ENCODE results near the gene HAGHL. TPM values are rescaled to one million over a fixed set of nuclear protein-coding genes. Genes with fewer than 3 reads are reported as not detected.
"Not testable (repeated sequence)": the region's sequence is repeated elsewhere in the genome, so short reads cannot be mapped to it uniquely, and the experiment has no call there.

Gene HAGHL
- total RNA-seq, 4 donors from 2014 or later = 1.7 to 5.7 (median 4.8) TPM; not detected in 1

- WGBS, 2 donors = 60% methylated on average over 1 of the region's 10 CpGs
- DNase-seq = no peak
- Histone ChIP-seq H3K27ac (peak overlapping the region in 1 of 4 donors; percentile 5), H3K4me1 (peaks cover 61 to 85% (median 64%) of the 10 kb centered on the region in 3 donors), H3K4me3 (no peak overlapping the region), H3K9me3 (no peaks in the 10 kb centered on the region), H3K36me3 (peaks cover 17 to 53% (median 19%) of the 10 kb centered on the region in 3 donors), H3K27me3 (no peaks in the 10 kb centered on the region)
- TF ChIP-seq POLR2A (IDR thresholded peaks at IDR 0.05) (no peak), CTCF (IDR thresholded peaks at IDR 0.05) (peak in 1 of 6 experiments; percentile 40)
- intact Hi-C loops (cut with DNase I) = no loop called here
These were observed 40.9 kb upstream of the HAGHL start for GRCh38 chr16:685967-686366.

GRCh38 chr16:686459-687260 is 40.2 kb upstream of the HAGHL start:
- H3K27me3 ChIP-seq = peaks cover 0 to 2% (median 0%) of the 10 kb centered on the region in 4 donors
- peaks cover 15 to 49% (median 15%) of the 10 kb centered on the region in 3 donors for H3K36me3 ChIP-seq
- TF ChIP-seq POLR2A (IDR thresholded peaks at IDR 0.05) (no peak), CTCF (IDR thresholded peaks at IDR 0.05) (no peak)
- 75 to 94% methylated on average over 2 to 9 of the region's 51 CpGs for WGBS, 2 donors
- DNase-seq = no peak
- H3K4me3 ChIP-seq = no peak overlapping the region
- H3K27ac ChIP-seq = no peak overlapping the region
- peaks cover 56 to 85% (median 57%) of the 10 kb centered on the region in 3 donors for H3K4me1 ChIP-seq
- intact Hi-C loops (cut with DNase I) = no loop called here
- no peaks in the 10 kb centered on the region for H3K9me3 ChIP-seq

GRCh38 chr16:687499-687898 is 39.4 kb upstream of the HAGHL start:
- no peak for DNase-seq
- H3K27ac ChIP-seq = no peak overlapping the region
- TF ChIP-seq POLR2A (IDR thresholded peaks at IDR 0.05) = no peak
- no peak for TF ChIP-seq CTCF (IDR thresholded peaks at IDR 0.05)
- no peak overlapping the region for H3K4me3 ChIP-seq
- no peaks in the 10 kb centered on the region for H3K9me3 ChIP-seq
- peaks cover 0 to 10% (median 0%) of the 10 kb centered on the region in 4 donors for H3K27me3 ChIP-seq
- H3K4me1 ChIP-seq = peaks cover 49 to 85% (median 49%) of the 10 kb centered on the region in 3 donors
- no CpG with 5 or more reads among the region's 19 CpGs for WGBS, 2 donors
- peaks cover 6 to 40% (median 7%) of the 10 kb centered on the region in 3 donors for H3K36me3 ChIP-seq
- intact Hi-C loops (cut with DNase I) = no loop called here

GRCh38 chr16:689175-689897 is 37.6 kb upstream of the HAGHL start:
- WGBS, 2 donors = 74 to 80% methylated on average over 13 to 14 of the region's 26 CpGs
- peaks cover 38 to 90% (median 49%) of the 10 kb centered on the region in 3 donors for H3K4me1 ChIP-seq

GRCh38 chr16:691242-691641 is 35.7 kb upstream of the HAGHL start:
- DNase-seq; H3K9me3 ChIP-seq; intact Hi-C loops (cut with DNase I); H3K4me3 ChIP-seq: not testable (repeated sequence)
- peak overlapping the region in 3 of 4 donors; percentile 81 to 90 (median 87) for H3K27ac ChIP-seq
- peaks cover 38 to 90% (median 54%) of the 10 kb centered on the region in 3 donors for H3K4me1 ChIP-seq
- peaks cover 4 to 22% (median 6%) of the 10 kb centered on the region in 3 donors for H3K36me3 ChIP-seq
- 45 to 70% methylated on average over 16 of the region's 16 CpGs for WGBS, 2 donors
- peaks cover 0 to 47% (median 18%) of the 10 kb centered on the region in 4 donors for H3K27me3 ChIP-seq

More at GRCh38 chr16:689175-689897, 37.6 kb upstream of the HAGHL start:
- intact Hi-C loops (cut with DNase I) = no loop called here
- TF ChIP-seq POLR2A (IDR thresholded peaks at IDR 0.05) = no peak
- no peak for TF ChIP-seq CTCF (IDR thresholded peaks at IDR 0.05)
- peak overlapping the region; percentile 81 to 90 (median 86) for H3K27ac ChIP-seq
- DNase-seq = no peak
- H3K27me3 ChIP-seq = peaks cover 0 to 28% (median 6%) of the 10 kb centered on the region in 4 donors
- no peaks in the 10 kb centered on the region for H3K9me3 ChIP-seq
- peaks cover 4 to 32% (median 6%) of the 10 kb centered on the region in 3 donors for H3K36me3 ChIP-seq
- peak overlapping the region; percentile 54 to 96 (median 72) for H3K4me3 ChIP-seq

All from esophagus squamous epithelium (tissue), 5 donors.